ENCODE results near the gene RAD54L.
"Not testable (repeated sequence)": the region's sequence is repeated elsewhere in the genome, so short reads cannot be mapped to it uniquely, and the experiment has no call there.

Gene RAD54L

GRCh38 chr1:46322191-46322590, 74.6 kb downstream of the RAD54L start:
- 90 to 95% methylated on average over 4 to 5 of the region's 6 CpGs for WGBS, 2 experiments (ENCODE audit: insufficient coverage in 2 of 2)

GRCh38 chr1:46325285-46326076, 77.9 kb downstream of the RAD54L start:
- H3K4me3 ChIP-seq (ENCODE audit: extremely low read depth, insufficient read depth, low read length, poor library complexity, severe bottlenecking); H3K36me3 ChIP-seq (ENCODE audit: control insufficient read depth, insufficient read depth, low read length); H3K9me3 ChIP-seq (ENCODE audit: control insufficient read depth, low read length); H3K27ac ChIP-seq (ENCODE audit: low read depth, low read length, severe bottlenecking); H3K4me1 ChIP-seq (ENCODE audit: control insufficient read depth, insufficient read depth, low read length, poor library complexity, severe bottlenecking): not testable (repeated sequence)
- WGBS, 2 experiments (ENCODE audit: insufficient coverage in 2 of 2) = 96 to 100% methylated on average over 4 of the region's 11 CpGs

More at GRCh38 chr1:46322191-46322590, 74.6 kb downstream of the RAD54L start:
- not testable (repeated sequence) for H3K27ac ChIP-seq (ENCODE audit: low read depth, low read length, severe bottlenecking); H3K4me3 ChIP-seq (ENCODE audit: extremely low read depth, insufficient read depth, low read length, poor library complexity, severe bottlenecking); H3K9me3 ChIP-seq (ENCODE audit: control insufficient read depth, low read length); H3K4me1 ChIP-seq (ENCODE audit: control insufficient read depth, insufficient read depth, low read length, poor library complexity, severe bottlenecking); H3K36me3 ChIP-seq (ENCODE audit: control insufficient read depth, insufficient read depth, low read length)

Measured in mesodermal cell (in vitro differentiated cells).